OCI-LY3 (cell line): ENCODE measurements around the gene FCER1G.
A peak's percentile ranks its signal among the peaks of the same experiment; 100 is the strongest.

Experiments
- EZH2phosphoT487 ChIP-seq: fragments of 200-600 bp; shearing (Covaris generic); IDR thresholded peaks from 2 replicates; pipeline ENCODE4 v1.6.1; 2018; ENCODE audit warnings: antibody characterized with exemption, mixed run types, low read depth
- TF ChIP-seq, protein P1 (sequence below): fragments of 200-600, 300-600 bp; sonication (generic); IDR thresholded peaks from 2 replicates; pipeline ENCODE4 v1.5.1; 2014; ENCODE audit warnings: antibody characterized with exemption, low read length, low read depth

DNA sequence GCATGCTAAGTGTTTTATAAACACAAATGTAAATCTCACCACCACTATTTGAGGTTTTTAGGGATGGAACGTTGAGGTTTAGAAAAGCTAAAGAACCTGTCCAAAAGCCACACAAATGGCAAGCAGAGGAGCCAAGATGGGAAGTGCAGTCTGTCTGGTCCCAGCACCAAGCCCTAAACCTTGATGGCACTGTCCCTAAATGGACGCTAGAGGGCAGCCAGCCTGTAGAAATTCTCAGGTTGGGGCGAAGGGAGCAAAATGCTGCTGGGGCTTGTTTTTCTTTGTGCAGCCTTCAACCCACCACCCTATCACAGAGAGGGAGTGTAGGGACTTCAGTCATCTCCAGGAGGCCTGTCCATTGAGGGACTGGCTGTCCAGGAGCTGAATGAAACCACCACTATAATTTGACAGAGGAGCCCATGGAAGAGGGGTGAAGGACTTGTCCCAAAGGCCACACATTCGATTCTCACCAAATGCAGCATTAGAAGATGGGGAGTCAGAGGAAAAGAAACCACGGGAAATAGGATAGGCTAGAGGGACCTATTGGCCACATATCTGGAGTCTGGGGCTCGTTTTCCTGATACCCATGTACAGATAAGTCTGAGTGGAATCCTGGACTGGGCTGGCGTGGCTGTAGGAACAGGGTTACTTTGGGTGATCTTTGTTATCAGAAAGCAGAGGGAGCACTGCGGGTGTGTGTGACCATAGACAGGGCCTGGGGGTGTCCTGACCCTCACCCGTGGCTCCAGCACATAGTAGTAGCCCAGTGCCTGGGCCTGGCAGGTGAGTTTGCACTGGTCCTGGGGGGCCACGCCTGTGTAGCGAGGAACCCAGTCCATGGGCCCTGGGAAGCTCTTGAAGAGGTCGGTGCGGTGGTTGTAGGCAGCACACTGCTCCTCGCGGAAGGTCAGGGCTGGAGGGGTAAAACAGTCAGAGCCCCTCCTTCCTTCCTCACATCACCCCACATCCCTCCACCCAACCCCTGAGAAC lies 22.3 kb upstream of the FCER1G start:
- TF ChIP-seq, protein P1, sequence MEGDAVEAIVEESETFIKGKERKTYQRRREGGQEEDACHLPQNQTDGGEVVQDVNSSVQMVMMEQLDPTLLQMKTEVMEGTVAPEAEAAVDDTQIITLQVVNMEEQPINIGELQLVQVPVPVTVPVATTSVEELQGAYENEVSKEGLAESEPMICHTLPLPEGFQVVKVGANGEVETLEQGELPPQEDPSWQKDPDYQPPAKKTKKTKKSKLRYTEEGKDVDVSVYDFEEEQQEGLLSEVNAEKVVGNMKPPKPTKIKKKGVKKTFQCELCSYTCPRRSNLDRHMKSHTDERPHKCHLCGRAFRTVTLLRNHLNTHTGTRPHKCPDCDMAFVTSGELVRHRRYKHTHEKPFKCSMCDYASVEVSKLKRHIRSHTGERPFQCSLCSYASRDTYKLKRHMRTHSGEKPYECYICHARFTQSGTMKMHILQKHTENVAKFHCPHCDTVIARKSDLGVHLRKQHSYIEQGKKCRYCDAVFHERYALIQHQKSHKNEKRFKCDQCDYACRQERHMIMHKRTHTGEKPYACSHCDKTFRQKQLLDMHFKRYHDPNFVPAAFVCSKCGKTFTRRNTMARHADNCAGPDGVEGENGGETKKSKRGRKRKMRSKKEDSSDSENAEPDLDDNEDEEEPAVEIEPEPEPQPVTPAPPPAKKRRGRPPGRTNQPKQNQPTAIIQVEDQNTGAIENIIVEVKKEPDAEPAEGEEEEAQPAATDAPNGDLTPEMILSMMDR, result peak; percentile 96
- no peak for TF ChIP-seq EZH2phosphoT487
